AG09309 (cell line): ENCODE data around the gene SLPI.

Experiments used
- DNase-seq: peaks from one replicate; pipeline ENCODE4 v3.0.0-alpha.2; 2010; ENCODE audit warnings: low read depth
- H3K4me3 ChIP-seq: 2 replicates; pipeline ENCODE4 v1.5.1; 2011; ENCODE audit warnings: mild to moderate bottlenecking, low read depth, low read length, moderate library complexity; ENCODE audit not compliant: control insufficient read depth
- TF ChIP-seq, protein P1 (sequence below): IDR thresholded peaks from 2 replicates; pipeline ENCODE4 v1.5.1; 2011; ENCODE audit warnings: mild to moderate bottlenecking, low read depth, low read length, inconsistent platforms; ENCODE audit not compliant: insufficient read depth, control insufficient read depth; ENCODE audit errors: missing control alignments

The SLPI gene

DNA sequence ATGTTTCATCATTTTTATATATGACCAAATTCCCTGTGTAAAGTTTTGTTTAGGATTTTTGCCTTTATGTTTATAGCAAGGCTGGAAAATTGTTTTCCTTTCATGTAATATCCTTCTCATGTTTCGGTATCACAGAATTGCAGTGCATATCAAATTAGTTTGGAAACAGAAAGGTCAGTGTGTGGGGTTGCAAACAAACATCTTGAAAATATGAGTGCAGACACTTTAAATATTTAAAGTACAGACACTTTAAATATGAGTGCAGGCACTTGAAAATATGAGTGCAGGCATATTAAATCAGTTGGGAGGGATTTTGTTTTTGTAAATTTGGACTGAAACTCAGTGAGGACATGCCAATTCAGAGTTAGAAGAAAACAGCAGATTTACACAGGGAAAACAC, 6.5 kb downstream of the SLPI start:
- H3K4me3 ChIP-seq, result no peak overlapping the region
- no peak for DNase-seq
- TF ChIP-seq, protein P1, sequence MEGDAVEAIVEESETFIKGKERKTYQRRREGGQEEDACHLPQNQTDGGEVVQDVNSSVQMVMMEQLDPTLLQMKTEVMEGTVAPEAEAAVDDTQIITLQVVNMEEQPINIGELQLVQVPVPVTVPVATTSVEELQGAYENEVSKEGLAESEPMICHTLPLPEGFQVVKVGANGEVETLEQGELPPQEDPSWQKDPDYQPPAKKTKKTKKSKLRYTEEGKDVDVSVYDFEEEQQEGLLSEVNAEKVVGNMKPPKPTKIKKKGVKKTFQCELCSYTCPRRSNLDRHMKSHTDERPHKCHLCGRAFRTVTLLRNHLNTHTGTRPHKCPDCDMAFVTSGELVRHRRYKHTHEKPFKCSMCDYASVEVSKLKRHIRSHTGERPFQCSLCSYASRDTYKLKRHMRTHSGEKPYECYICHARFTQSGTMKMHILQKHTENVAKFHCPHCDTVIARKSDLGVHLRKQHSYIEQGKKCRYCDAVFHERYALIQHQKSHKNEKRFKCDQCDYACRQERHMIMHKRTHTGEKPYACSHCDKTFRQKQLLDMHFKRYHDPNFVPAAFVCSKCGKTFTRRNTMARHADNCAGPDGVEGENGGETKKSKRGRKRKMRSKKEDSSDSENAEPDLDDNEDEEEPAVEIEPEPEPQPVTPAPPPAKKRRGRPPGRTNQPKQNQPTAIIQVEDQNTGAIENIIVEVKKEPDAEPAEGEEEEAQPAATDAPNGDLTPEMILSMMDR, result no peak

DNA sequence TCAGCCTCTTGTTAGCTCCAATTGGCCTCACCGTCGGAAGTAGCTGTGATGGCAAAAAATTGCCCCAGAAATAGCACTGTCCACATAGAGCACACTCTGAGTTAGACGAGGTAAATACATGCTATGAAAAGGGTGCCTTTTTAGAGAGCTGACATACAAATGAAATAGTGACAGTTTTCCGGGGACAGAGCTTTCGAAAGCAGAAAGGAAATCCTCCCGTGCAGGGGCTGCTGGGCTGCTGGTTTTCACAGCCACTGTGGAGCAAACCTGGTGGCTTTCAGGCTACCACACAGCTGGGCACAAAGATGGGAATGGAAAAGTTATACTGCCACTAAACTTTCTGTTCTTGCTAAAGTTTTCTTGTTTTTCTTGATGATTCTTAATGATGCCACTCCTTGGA, 8.3 kb downstream of the SLPI start:
- no peak overlapping the region for H3K4me3 ChIP-seq
- DNase-seq, result no peak
- TF ChIP-seq, protein P1, result no peak

DNA sequence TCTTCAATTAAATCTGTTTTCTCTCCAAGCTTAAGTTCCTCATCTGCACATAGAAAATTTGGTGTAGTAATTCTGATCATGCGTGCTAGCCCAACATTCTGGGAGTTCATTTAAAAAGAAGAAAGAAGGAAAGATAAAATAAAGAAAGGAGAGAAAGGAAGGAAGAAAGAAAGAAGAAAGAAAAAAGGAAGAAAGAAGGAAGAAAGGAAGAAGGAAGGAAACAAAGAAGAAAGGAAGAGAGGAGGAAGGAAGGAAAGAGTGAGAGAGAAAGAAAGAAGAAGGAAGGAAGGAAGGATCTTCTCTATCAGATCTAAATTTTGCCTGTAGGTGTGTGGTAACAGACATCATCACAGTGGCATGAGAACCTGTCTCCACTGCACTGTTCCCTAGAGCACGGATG, 16.2 kb downstream of the SLPI start:
- no peak for DNase-seq
- no peak overlapping the region for H3K4me3 ChIP-seq
- TF ChIP-seq, protein P1, result no peak

DNA sequence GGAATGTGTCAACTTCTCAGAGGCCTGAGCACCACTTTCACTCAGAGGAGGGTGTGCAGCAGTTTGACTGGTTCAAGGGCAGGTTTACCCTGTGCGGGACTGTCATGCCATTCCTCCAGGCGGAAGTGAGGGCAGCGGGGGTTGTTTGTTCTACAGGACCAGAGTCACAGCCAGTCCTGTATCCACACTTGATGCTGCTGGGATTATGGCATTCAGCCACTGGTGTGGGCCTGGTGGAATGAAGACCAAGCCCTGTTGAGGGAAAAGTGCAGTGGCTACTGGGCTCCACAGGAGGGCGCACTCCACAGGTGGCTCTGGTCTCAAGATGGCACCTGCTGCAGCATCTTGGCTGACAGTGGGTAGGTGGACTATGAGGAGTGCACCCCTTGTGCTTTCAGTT, 18.4 kb downstream of the SLPI start:
- TF ChIP-seq, protein P1, result peak; percentile 37
- DNase-seq, result no peak

DNA sequence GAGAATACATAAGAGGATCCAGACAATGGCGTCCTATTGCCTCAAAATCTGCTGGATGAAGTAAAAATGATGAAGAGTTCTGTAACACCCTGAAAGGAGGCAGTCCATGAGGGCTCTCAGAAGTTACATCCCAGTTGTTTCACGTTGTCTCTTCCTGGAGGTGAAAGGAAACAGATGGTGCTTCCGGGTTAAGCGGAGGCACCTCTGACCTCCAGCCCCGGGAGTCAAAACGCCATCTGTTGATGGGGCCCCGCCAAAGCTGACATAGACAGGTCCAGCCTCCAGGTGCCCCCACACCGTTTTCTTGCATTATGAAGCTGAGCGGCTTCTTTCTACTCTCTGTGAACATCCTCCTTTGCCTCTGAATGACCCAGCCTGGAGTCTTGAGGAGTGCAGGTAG, 23.7 kb downstream of the SLPI start:
- DNase-seq, result no peak
- TF ChIP-seq, protein P1, result no peak
- no peak overlapping the region for H3K4me3 ChIP-seq

More for the DNA sequence above, 18.4 kb downstream of the SLPI start:
- no peak overlapping the region for H3K4me3 ChIP-seq

DNA sequence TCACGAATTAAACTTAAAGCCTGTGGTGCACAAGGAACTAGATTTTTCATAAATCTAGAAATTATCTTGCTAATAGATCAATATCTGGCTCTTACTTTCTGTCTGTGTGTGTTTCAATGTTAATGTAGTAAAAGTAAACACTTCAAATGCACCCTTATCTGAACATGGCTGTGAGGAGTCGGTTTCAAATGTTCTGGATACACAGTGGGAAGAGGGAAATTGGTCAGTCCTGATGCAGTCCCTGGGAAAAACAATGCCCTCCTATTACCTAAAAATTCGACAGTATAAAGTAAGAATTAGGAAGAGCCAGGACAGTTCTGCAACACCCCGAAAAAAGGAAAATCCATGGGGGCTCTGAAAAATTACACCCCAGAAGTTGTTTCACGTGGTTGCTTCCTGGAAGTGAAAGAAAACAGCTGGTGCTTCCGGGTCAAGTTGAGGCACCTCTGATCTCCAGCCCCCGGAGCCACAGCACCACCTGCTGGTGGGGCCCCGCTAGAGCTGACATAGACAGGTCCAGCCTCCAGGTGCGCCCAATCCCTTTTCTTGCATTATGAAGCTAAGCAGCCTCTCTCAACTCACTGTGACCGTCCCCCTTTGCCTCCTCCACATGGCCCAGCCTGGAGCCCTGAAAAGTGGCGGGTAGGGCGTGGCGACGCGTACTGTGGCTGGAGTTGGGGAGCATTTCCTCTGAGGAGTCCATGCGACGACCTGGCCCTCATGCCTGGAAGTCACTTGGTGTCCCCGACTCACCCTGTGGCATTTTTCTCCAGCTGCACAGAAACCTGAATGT, 24.9 kb downstream of the SLPI start:
- TF ChIP-seq, protein P1, result peak; percentile 42
- DNase-seq, result no peak
- no peak overlapping the region for H3K4me3 ChIP-seq
